Activated naive CD4-positive, alpha-beta T cell treated with anti-CD3 and anti-CD28 coated beads, Interleukin-2, amount 50 U/mL, for 16 hours (primary cell): Measurements from ENCODE around the gene PFN1.

Source experiments
- DNase-seq: peaks from one replicate; pipeline ENCODE4 v3.0.0-alpha.2; 2020

Gene PFN1

GRCh38 chr17:4948166-4948930 lies at the start of gene PFN1:
PFN1 (minus strand) TSS chr17:4948530; CDS start chr17:4948394, 136 bp downstream.
- peak; percentile 93 for DNase-seq

DNA sequence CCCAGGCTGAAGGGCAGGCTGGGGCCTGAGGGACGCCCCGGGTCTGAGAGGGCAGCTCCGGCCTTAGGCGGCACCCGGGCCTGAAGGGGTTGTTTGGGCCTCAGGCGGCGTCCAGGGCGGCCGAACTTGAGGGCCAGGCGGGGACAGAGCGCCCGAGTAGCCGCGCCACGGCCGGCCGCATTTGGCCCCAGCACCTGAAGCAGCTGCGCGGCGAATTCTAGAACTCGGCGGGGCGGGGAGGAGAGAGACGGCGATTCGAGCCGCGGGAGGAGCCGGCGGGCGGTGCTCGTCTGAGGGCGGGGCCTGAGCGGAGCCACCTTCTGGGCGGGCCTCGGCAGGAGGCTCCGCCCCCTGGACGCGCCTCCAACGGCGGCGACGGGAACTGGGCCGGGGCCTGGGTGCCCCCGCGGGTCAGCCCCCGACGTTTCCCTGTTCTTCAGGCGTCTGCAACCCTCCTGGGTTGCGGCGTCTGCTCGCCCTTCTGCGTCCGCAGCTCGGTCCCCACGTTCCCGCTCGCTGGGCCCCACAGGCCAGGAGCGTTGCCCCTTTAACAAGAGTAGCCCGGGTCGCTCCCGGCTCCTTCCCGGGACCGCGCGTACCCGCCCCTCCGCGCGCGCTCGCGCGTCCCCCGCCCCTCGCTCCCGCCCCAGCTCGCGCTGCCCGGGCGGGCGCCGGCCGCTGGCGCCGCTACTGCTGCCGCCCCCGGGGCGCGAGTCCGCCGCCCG lies 49.1 kb upstream of the PFN1 start, which contains the start of the genes INCA1 and KIF1C:
Gene INCA1 (minus strand): TSS at position 221 of the 725 bp plus-strand sequence. CDS start 3,085 bp downstream, outside the sequence.
Gene KIF1C (plus strand): TSS at position 649 of the 725 bp plus-strand sequence. CDS start 2,297 bp downstream, outside the sequence.
- peak; percentile 90 for DNase-seq

- no peak for DNase-seq
Measured at GRCh38 chr17:4994081-4994595, 45.8 kb upstream of the PFN1 start.

DNA sequence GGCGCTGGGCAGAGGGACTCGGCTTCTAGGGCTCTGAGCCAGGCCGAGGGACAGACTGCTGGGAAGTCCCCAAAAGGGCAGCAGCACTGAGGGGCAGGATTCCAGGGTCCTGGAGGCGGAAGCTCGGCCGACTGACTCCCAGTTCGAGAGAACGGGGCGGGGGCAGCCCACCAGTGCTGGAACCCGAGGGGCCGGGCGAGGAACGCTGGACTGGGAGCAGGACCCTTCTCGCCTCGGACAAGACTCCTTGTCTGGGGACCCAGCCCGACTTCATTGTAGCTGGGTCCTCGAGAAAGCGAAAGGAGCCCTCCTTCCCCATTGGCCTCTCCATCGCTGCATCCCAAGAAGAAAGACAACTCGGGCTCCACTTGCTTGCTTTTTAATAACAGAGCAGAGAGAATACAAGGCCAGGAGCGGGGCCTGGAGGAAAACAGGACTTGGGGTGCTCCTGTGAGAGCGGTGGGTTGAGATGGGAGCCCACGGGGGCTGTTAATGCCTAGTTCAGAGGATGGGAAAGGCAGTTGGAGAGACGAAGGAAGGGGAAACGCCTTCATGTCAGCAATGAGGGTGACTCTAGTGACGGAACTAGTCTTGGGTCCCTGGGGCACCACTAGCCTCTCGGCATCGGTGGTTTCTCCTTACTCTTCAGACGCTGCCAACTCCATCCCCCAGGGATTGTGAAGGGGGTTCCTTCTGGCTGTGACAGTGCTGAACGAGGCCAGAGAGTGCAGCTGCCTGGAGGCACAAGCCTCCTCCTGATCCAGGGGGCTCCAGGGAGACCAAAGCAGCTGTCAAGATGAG lies 39.6 kb upstream of the PFN1 start:
- no peak for DNase-seq

- peak; percentile 90 for DNase-seq
Measured at GRCh38 chr17:4986951-4987766, 38.8 kb upstream of the PFN1 start, which contains the start of gene CAMTA2. CAMTA2 (minus strand) TSS chr17:4987675; CDS start chr17:4986222, 1,453 bp downstream.

DNA sequence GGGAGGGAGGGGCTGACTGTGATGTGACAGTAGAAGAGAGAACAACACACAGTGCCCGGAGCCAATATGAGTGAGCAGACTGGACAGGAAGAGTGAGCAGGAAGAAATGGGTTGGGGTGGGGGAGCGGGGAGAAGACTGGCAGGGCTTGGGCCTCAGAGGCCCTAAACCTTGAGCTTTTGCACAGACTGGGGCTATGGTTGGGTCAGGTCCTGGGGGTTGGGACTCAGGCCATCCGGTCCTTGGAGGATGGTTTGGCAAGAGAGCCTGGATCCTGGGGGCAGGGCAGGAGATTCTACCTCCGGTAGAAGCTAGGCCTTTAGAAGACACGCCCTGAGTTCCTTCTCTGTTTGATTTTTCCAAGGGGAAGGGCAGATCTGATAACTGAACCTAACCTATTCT lies 38.1 kb upstream of the PFN1 start:
- no peak for DNase-seq

DNA sequence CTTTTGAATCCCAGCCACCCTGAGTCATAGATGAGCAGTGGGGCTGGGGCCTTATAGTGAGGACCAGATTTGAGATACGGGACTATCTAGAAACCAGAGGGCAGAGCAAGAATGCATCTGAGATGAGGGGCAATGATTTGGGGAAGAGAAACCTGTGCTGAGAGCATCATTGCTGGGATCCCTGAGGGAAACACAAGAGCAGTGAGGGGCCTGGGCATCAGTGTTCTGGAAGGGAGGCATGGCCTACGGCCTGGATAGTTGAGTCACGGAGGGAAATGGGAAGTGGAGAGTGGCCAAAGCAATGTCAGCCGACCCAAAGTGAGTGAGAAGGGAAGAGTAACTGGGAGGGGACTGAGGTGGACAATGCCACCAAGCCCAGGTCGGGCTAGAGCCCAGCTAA lies 34.0 kb upstream of the PFN1 start:
- no peak for DNase-seq

- DNase-seq, result no peak
Measured at GRCh38 chr17:4980644-4981216, 32.4 kb upstream of the PFN1 start.

DNA sequence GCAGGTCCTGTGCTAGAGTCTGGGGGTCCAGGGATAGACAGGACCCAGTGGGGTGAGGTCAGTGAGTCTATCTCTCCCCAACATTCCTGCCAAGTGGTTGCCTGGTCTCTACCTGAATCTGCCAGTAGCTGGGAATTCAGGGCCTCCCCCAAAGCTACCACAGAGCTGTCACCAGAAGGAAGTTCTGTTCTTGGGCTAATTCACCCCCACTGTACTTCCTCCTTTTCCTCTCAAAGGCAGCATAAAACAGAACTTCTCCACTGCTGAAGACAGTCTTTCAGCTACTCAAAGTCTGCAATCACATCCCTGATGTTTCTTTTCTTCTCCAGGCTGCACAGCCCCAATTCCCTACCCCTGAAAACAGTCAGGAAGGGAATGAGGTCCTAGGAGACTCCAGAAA lies 30.4 kb upstream of the PFN1 start:
- no peak for DNase-seq

- DNase-seq, result no peak
Measured at GRCh38 chr17:4974115-4974670, 25.9 kb upstream of the PFN1 start.

- no peak for DNase-seq
Measured at GRCh38 chr17:4973256-4974114, 25.2 kb upstream of the PFN1 start.

DNA sequence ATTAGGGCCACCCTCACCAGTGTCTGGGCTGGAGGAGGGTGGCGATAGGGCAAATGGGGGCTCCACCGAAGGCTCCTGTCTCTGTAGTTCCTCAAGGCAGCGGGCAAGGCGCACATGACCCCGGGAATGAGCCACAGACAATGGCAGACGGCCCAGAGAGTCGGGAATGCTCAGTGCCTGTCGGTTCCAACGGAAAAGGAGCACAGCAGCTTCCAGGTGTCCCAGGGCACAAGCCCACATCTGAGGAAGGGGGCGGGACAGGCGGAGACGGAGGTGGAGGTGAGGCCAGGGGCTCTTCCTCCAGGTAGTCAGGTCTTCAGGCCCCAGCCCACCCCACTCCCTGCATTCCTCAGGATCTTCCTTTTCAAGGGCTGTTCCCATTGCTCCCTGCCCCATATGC lies 24.4 kb upstream of the PFN1 start:
- DNase-seq, result no peak

- no peak for DNase-seq
Measured at GRCh38 chr17:4972322-4972721, 24.0 kb upstream of the PFN1 start.

DNA sequence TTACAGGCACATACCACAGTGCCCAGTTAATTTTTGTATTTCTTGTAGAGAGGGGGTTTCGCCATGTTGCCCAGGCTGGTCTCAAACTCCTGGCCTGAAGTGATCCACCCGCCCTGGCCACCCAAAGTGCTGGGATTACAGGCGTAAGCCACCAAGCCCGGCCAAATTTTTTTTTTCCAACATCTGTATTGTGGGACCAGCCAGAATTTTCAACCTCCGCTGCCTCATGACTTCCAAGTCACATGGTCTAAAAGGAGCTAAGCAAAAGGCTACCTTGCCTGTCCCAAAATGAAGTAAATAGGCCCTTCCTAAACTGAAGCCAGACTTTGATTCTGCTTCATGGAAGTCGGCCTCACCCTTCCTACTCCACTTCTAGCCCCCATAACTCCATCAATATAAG lies 23.5 kb upstream of the PFN1 start:
- DNase-seq, result no peak

DNA sequence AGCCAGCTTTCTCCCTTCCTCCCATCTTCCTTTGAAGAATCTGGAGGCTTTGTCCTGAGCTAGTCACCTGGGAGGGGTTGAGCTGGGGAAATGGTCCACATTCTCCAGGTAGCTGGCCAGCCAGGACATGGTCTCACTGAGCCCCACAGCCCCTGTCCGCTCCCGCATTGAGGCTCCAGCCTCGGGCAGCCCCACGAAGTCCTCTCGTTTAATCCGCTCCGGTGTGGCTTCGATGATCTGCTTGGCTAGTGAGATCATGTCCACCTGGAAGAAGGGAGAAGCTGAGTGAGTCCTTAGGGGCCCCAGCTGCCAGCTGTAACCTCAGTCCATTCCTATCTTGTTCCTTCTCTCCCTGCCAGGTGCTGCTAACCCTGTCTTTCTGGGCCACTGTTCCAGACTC lies 21.9 kb upstream of the PFN1 start:
- no peak for DNase-seq

DNA sequence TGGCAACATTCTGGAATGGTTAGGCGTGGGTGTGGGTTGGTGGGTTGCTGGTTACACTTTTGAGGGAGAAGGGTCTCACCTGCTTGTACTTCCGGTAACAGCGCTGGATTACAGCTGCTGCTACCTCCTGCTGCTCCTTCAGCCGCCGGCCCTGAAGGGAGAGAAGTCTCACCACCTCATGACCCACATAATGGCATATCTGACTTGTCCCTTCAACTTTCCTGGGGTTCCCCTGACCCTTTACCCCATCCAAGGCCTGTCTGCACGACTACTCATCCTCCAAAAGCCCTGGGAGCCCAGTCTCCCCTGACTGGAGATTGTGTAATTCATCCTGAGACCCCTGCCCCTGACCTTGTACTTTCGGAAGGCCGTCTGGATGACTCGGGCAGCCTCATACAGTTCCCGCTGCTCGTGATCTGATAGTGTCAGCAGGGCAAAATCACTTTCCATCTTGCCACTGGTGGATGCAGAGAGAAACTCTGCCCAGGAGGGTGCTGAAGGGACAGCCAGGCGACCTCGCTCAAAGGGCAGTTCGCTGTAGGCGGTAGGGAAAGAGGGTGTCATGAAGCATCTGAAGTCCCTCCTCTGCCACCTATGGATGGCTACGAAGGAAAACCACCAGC lies 21.3 kb upstream of the PFN1 start:
- DNase-seq, result no peak

- DNase-seq, result peak; percentile 51
Measured at GRCh38 chr17:4969047-4969550, 20.8 kb upstream of the PFN1 start.

DNA sequence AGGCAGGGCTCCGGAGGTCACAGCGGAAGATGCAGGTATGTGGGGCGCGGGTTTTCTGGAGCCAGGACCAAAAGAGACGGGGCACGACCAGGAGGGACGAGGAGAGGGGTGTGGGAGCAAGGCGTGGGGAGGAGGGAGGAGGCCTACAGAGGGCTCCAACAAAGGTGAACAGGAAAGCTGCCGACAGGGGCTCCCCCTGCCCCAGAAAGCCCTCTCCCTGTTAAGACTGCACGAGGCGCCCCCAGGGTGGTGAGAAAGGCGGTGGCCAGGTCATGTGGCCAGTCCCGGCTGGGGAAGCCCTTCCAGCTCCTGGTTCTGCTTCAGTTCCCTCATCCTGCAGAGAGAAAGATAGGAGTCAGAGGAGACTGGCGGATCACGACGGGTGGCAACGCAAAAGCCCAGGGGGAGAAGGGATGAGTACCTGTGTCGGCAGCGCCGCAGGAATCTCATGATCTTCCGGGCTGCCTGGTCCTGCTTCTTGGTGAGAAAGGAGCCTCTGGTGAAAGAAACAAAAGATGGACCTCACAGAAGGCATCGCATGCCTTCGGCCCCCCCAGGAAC lies 20.2 kb upstream of the PFN1 start:
- peak; percentile 54 for DNase-seq
